ENCODE results near the gene VWA5B1.

The VWA5B1 gene

GRCh38 chr1:20322825-20323612 lies 32.3 kb downstream of the VWA5B1 start:
- no peaks in the 10 kb centered on the region for H3K9me3 Mint-ChIP-seq (ENCODE audit: low read depth)
- H3K27ac Mint-ChIP-seq: no peak overlapping the region
- H3K27me3 Mint-ChIP-seq: peaks cover 7% of the 10 kb centered on the region
- H3K4me1 Mint-ChIP-seq (ENCODE audit: low read depth): peaks cover 20% of the 10 kb centered on the region
- H3K36me3 Mint-ChIP-seq: no peaks in the 10 kb centered on the region
- no peak overlapping the region for H3K4me3 Mint-ChIP-seq

GRCh38 chr1:20323613-20323920 lies 32.9 kb downstream of the VWA5B1 start:
- Mint-ChIP-seq H3K27ac (no peak overlapping the region), H3K4me3 (no peak overlapping the region), H3K27me3 (peaks cover 7% of the 10 kb centered on the region), H3K9me3 (ENCODE audit: low read depth) (no peaks in the 10 kb centered on the region), H3K36me3 (no peaks in the 10 kb centered on the region), H3K4me1 (ENCODE audit: low read depth) (peaks cover 20% of the 10 kb centered on the region)

- Mint-ChIP-seq H3K4me3 (no peak overlapping the region), H3K27ac (no peak overlapping the region), H3K36me3 (no peaks in the 10 kb centered on the region), H3K9me3 (ENCODE audit: low read depth) (no peaks in the 10 kb centered on the region), H3K4me1 (ENCODE audit: low read depth) (peaks cover 20% of the 10 kb centered on the region), H3K27me3 (peaks cover 10% of the 10 kb centered on the region)
Observed at GRCh38 chr1:20324704-20325406, 34.2 kb downstream of the VWA5B1 start.

- no peaks in the 10 kb centered on the region for H3K36me3 Mint-ChIP-seq
- H3K9me3 Mint-ChIP-seq (ENCODE audit: low read depth): no peaks in the 10 kb centered on the region
- no peak overlapping the region for H3K27ac Mint-ChIP-seq
- H3K27me3 Mint-ChIP-seq: peaks cover 10% of the 10 kb centered on the region
- no peak overlapping the region for H3K4me3 Mint-ChIP-seq
- H3K4me1 Mint-ChIP-seq (ENCODE audit: low read depth): peaks cover 20% of the 10 kb centered on the region
Observed at GRCh38 chr1:20325407-20325843, 34.8 kb downstream of the VWA5B1 start.

- H3K36me3 Mint-ChIP-seq: no peaks in the 10 kb centered on the region
- no peaks in the 10 kb centered on the region for H3K9me3 Mint-ChIP-seq (ENCODE audit: low read depth)
- H3K4me1 Mint-ChIP-seq (ENCODE audit: low read depth): peaks cover 17% of the 10 kb centered on the region
- H3K27ac Mint-ChIP-seq: no peak overlapping the region
- no peak overlapping the region for H3K4me3 Mint-ChIP-seq
- peaks cover 7% of the 10 kb centered on the region for H3K27me3 Mint-ChIP-seq
Observed at GRCh38 chr1:20325844-20326420, 35.3 kb downstream of the VWA5B1 start.

GRCh38 chr1:20327467-20327866 lies 36.8 kb downstream of the VWA5B1 start:
- Mint-ChIP-seq H3K4me1 (ENCODE audit: low read depth) (peaks cover 4% of the 10 kb centered on the region), H3K36me3 (no peaks in the 10 kb centered on the region), H3K27me3 (peaks cover 6% of the 10 kb centered on the region), H3K9me3 (ENCODE audit: low read depth) (no peaks in the 10 kb centered on the region), H3K27ac (no peak overlapping the region), H3K4me3 (no peak overlapping the region)

- Mint-ChIP-seq H3K27ac (no peak overlapping the region), H3K27me3 (peaks cover 6% of the 10 kb centered on the region), H3K4me1 (ENCODE audit: low read depth) (no peaks in the 10 kb centered on the region), H3K4me3 (no peak overlapping the region), H3K36me3 (no peaks in the 10 kb centered on the region), H3K9me3 (ENCODE audit: low read depth) (no peaks in the 10 kb centered on the region)
Observed at GRCh38 chr1:20328201-20328600, 37.5 kb downstream of the VWA5B1 start.

GRCh38 chr1:20329793-20330542 lies 39.3 kb downstream of the VWA5B1 start:
- no peaks in the 10 kb centered on the region for H3K4me1 Mint-ChIP-seq (ENCODE audit: low read depth)
- H3K36me3 Mint-ChIP-seq: no peaks in the 10 kb centered on the region
- H3K9me3 Mint-ChIP-seq (ENCODE audit: low read depth): no peaks in the 10 kb centered on the region
- H3K4me3 Mint-ChIP-seq: no peak overlapping the region
- H3K27me3 Mint-ChIP-seq: peaks cover 6% of the 10 kb centered on the region
- H3K27ac Mint-ChIP-seq: no peak overlapping the region

- peaks cover 17% of the 10 kb centered on the region for H3K27me3 Mint-ChIP-seq
- no peak overlapping the region for H3K27ac Mint-ChIP-seq
- H3K9me3 Mint-ChIP-seq (ENCODE audit: low read depth): no peaks in the 10 kb centered on the region
- no peaks in the 10 kb centered on the region for H3K36me3 Mint-ChIP-seq
- H3K4me1 Mint-ChIP-seq (ENCODE audit: low read depth): no peaks in the 10 kb centered on the region
- no peak overlapping the region for H3K4me3 Mint-ChIP-seq
Observed at GRCh38 chr1:20334103-20334502, 43.4 kb downstream of the VWA5B1 start.

GRCh38 chr1:20336105-20336605 lies 45.5 kb downstream of the VWA5B1 start:
- Mint-ChIP-seq H3K4me3 (no peak overlapping the region), H3K4me1 (ENCODE audit: low read depth) (no peaks in the 10 kb centered on the region), H3K27me3 (peaks cover 22% of the 10 kb centered on the region), H3K36me3 (no peaks in the 10 kb centered on the region), H3K9me3 (ENCODE audit: low read depth) (no peaks in the 10 kb centered on the region), H3K27ac (no peak overlapping the region)

GRCh38 chr1:20337581-20337980 lies 46.9 kb downstream of the VWA5B1 start:
- Mint-ChIP-seq H3K36me3 (no peaks in the 10 kb centered on the region), H3K27ac (no peak overlapping the region), H3K27me3 (peaks cover 27% of the 10 kb centered on the region), H3K4me1 (ENCODE audit: low read depth) (no peaks in the 10 kb centered on the region), H3K9me3 (ENCODE audit: low read depth) (no peaks in the 10 kb centered on the region), H3K4me3 (no peak overlapping the region)

GRCh38 chr1:20339811-20340457 lies 49.3 kb downstream of the VWA5B1 start:
- Mint-ChIP-seq H3K9me3 (ENCODE audit: low read depth) (no peaks in the 10 kb centered on the region), H3K36me3 (no peaks in the 10 kb centered on the region), H3K4me1 (ENCODE audit: low read depth) (peaks cover 7% of the 10 kb centered on the region), H3K27me3 (peaks cover 34% of the 10 kb centered on the region), H3K4me3 (no peak overlapping the region), H3K27ac (no peak overlapping the region)

- Mint-ChIP-seq H3K9me3 (ENCODE audit: low read depth) (peaks cover 7% of the 10 kb centered on the region), H3K36me3 (peaks cover 2% of the 10 kb centered on the region), H3K27me3 (peaks cover 30% of the 10 kb centered on the region), H3K27ac (no peak overlapping the region), H3K4me3 (peak overlapping the region; percentile 20), H3K4me1 (ENCODE audit: low read depth) (peaks cover 7% of the 10 kb centered on the region)
Observed at GRCh38 chr1:20342294-20343148, 51.8 kb downstream of the VWA5B1 start.

All from activated naive CD8-positive, alpha-beta T cell (primary cell).